Colon (tissue), 2 donors: ENCODE results near the gene BLOC1S1.

Experiments used
- FAIRE-seq: peaks from 2 replicates; lab custom pipeline; 2012; peaks lifted over from hg19 to GRCh38; lab: Jason Lieb, UNC
- donor health status: control.
- donor health status: control.

The BLOC1S1 gene

GRCh38 chr12:55711786-55712553 is 3.9 kb upstream of the BLOC1S1 start:
- FAIRE-seq, result no peak

GRCh38 chr12:55712700-55713415 is 3.0 kb upstream of the BLOC1S1 start:
- no peak for FAIRE-seq

GRCh38 chr12:55713721-55714120 is 2.1 kb upstream of the BLOC1S1 start:
- no peak for FAIRE-seq

- no peak for FAIRE-seq
Observed at GRCh38 chr12:55715169-55715764, 579 bp upstream of the BLOC1S1 start.

- no peak for FAIRE-seq
Observed at GRCh38 chr12:55716582-55716957, 724 bp downstream of the BLOC1S1 start.

GRCh38 chr12:55717011-55718007 is 1.5 kb downstream of the BLOC1S1 start:
- no peak for FAIRE-seq

GRCh38 chr12:55718015-55718414 is 2.2 kb downstream of the BLOC1S1 start:
- no peak for FAIRE-seq

- no peak for FAIRE-seq
Observed at GRCh38 chr12:55718624-55719275, 2.9 kb downstream of the BLOC1S1 start.

- FAIRE-seq, result no peak
Observed at GRCh38 chr12:55719371-55719770, 3.5 kb downstream of the BLOC1S1 start.

- no peak for FAIRE-seq
Observed at GRCh38 chr12:55720071-55720564, 4.3 kb downstream of the BLOC1S1 start, which contains the start of gene RDH5. Gene RDH5, plus strand, starts transcription at chr12:55720393. Its CDS starts 792 bp downstream, at chr12:55721185.

GRCh38 chr12:55720894-55721444 is 5.1 kb downstream of the BLOC1S1 start:
- FAIRE-seq, result no peak

GRCh38 chr12:55721601-55722213 is 5.9 kb downstream of the BLOC1S1 start:
- no peak for FAIRE-seq

GRCh38 chr12:55722948-55723347 is 7.1 kb downstream of the BLOC1S1 start:
- no peak for FAIRE-seq

- FAIRE-seq, result no peak
Observed at GRCh38 chr12:55723516-55724225, 7.8 kb downstream of the BLOC1S1 start.

- no peak for FAIRE-seq
Observed at GRCh38 chr12:55724226-55724939, 8.5 kb downstream of the BLOC1S1 start.

GRCh38 chr12:55724940-55725309 is 9.1 kb downstream of the BLOC1S1 start:
- FAIRE-seq, result no peak

- no peak for FAIRE-seq
Observed at GRCh38 chr12:55725556-55725955, 9.7 kb downstream of the BLOC1S1 start.

GRCh38 chr12:55726971-55727370 is 11.1 kb downstream of the BLOC1S1 start:
- FAIRE-seq, result no peak

- FAIRE-seq, result no peak
Observed at GRCh38 chr12:55727643-55728185, 11.9 kb downstream of the BLOC1S1 start.
